Measurements from ENCODE around the gene PIH1D1. TPM values are rescaled to one million over a fixed set of nuclear protein-coding genes. Genes with fewer than 3 reads are reported as not detected.

Gene PIH1D1
- total RNA-seq, 1 donor from 2014 or later = 138 TPM

- H3K36me3 Mint-ChIP-seq (ENCODE audit: low read depth) = no peaks in the 10 kb centered on the region
- H3K27ac Mint-ChIP-seq = no peak overlapping the region
- H3K4me3 Mint-ChIP-seq (ENCODE audit: low read depth) = no peak overlapping the region
- H3K4me1 Mint-ChIP-seq (ENCODE audit: low read depth) = peaks cover 12% of the 10 kb centered on the region
- intact Hi-C loops (cut with micrococcal nuclease) = no loop called here
- no peak for DNase-seq (ENCODE audit: low spot score)
- no peaks in the 10 kb centered on the region for H3K9me3 Mint-ChIP-seq
- H3K27me3 Mint-ChIP-seq (ENCODE audit: low read depth) = peaks cover 80% of the 10 kb centered on the region
Measured at GRCh38 chr19:49434907-49435583, 16.6 kb downstream of the PIH1D1 start.

- Mint-ChIP-seq H3K27ac (no peak overlapping the region), H3K4me3 (ENCODE audit: low read depth) (no peak overlapping the region), H3K4me1 (ENCODE audit: low read depth) (peaks cover 18% of the 10 kb centered on the region), H3K9me3 (no peaks in the 10 kb centered on the region), H3K27me3 (ENCODE audit: low read depth) (peaks cover 76% of the 10 kb centered on the region), H3K36me3 (ENCODE audit: low read depth) (no peaks in the 10 kb centered on the region)
- intact Hi-C loops (cut with micrococcal nuclease) = no loop called here
- DNase-seq (ENCODE audit: low spot score) = no peak
Measured at GRCh38 chr19:49433240-49433901, 18.2 kb downstream of the PIH1D1 start.

- Mint-ChIP-seq H3K9me3 (no peaks in the 10 kb centered on the region), H3K4me3 (ENCODE audit: low read depth) (no peak overlapping the region), H3K27ac (no peak overlapping the region), H3K36me3 (ENCODE audit: low read depth) (no peaks in the 10 kb centered on the region), H3K4me1 (ENCODE audit: low read depth) (peaks cover 22% of the 10 kb centered on the region), H3K27me3 (ENCODE audit: low read depth) (peaks cover 73% of the 10 kb centered on the region)
- DNase-seq (ENCODE audit: low spot score) = no peak
- intact Hi-C loops (cut with micrococcal nuclease) = no loop called here
Measured at GRCh38 chr19:49432141-49433073, 19.2 kb downstream of the PIH1D1 start.

- Mint-ChIP-seq H3K27me3 (ENCODE audit: low read depth) (peaks cover 73% of the 10 kb centered on the region), H3K4me1 (ENCODE audit: low read depth) (peaks cover 29% of the 10 kb centered on the region), H3K27ac (no peak overlapping the region), H3K36me3 (ENCODE audit: low read depth) (no peaks in the 10 kb centered on the region), H3K9me3 (no peaks in the 10 kb centered on the region), H3K4me3 (ENCODE audit: low read depth) (no peak overlapping the region)
- no peak for DNase-seq (ENCODE audit: low spot score)
- intact Hi-C loops (cut with micrococcal nuclease) = no loop called here
Measured at GRCh38 chr19:49431330-49431749, 20.3 kb downstream of the PIH1D1 start.

- no peaks in the 10 kb centered on the region for H3K36me3 Mint-ChIP-seq (ENCODE audit: low read depth)
- H3K9me3 Mint-ChIP-seq = no peaks in the 10 kb centered on the region
- H3K27me3 Mint-ChIP-seq (ENCODE audit: low read depth) = peaks cover 73% of the 10 kb centered on the region
- intact Hi-C loops (cut with micrococcal nuclease) = no loop called here
- no peak overlapping the region for H3K4me3 Mint-ChIP-seq (ENCODE audit: low read depth)
- H3K4me1 Mint-ChIP-seq (ENCODE audit: low read depth) = peaks cover 25% of the 10 kb centered on the region
- DNase-seq (ENCODE audit: low spot score) = no peak
- no peak overlapping the region for H3K27ac Mint-ChIP-seq
Measured at GRCh38 chr19:49430678-49431329, 20.8 kb downstream of the PIH1D1 start.

- peaks cover 25% of the 10 kb centered on the region for H3K4me1 Mint-ChIP-seq (ENCODE audit: low read depth)
- no peaks in the 10 kb centered on the region for H3K36me3 Mint-ChIP-seq (ENCODE audit: low read depth)
- H3K4me3 Mint-ChIP-seq (ENCODE audit: low read depth) = no peak overlapping the region
- intact Hi-C loops (cut with micrococcal nuclease) = no loop called here
- H3K27me3 Mint-ChIP-seq (ENCODE audit: low read depth) = peaks cover 73% of the 10 kb centered on the region
- no peaks in the 10 kb centered on the region for H3K9me3 Mint-ChIP-seq
- no peak for DNase-seq (ENCODE audit: low spot score)
- no peak overlapping the region for H3K27ac Mint-ChIP-seq
Measured at GRCh38 chr19:49430172-49430677, 21.4 kb downstream of the PIH1D1 start.

- H3K4me1 Mint-ChIP-seq (ENCODE audit: low read depth) = peaks cover 28% of the 10 kb centered on the region
- H3K36me3 Mint-ChIP-seq (ENCODE audit: low read depth) = no peaks in the 10 kb centered on the region
- no peaks in the 10 kb centered on the region for H3K9me3 Mint-ChIP-seq
- intact Hi-C loops (cut with micrococcal nuclease) = no loop called here
- H3K4me3 Mint-ChIP-seq (ENCODE audit: low read depth) = no peak overlapping the region
- peaks cover 76% of the 10 kb centered on the region for H3K27me3 Mint-ChIP-seq (ENCODE audit: low read depth)
- no peak for DNase-seq (ENCODE audit: low spot score)
- no peak overlapping the region for H3K27ac Mint-ChIP-seq
Measured at GRCh38 chr19:49428547-49429451, 22.8 kb downstream of the PIH1D1 start.

- H3K27me3 Mint-ChIP-seq (ENCODE audit: low read depth) = peaks cover 75% of the 10 kb centered on the region
- intact Hi-C loops (cut with micrococcal nuclease) = no loop called here
- H3K27ac Mint-ChIP-seq = no peak overlapping the region
- no peak for DNase-seq (ENCODE audit: low spot score)
- peaks cover 31% of the 10 kb centered on the region for H3K4me1 Mint-ChIP-seq (ENCODE audit: low read depth)
- H3K4me3 Mint-ChIP-seq (ENCODE audit: low read depth) = peak overlapping the region; percentile 15
- H3K36me3 Mint-ChIP-seq (ENCODE audit: low read depth) = no peaks in the 10 kb centered on the region
- no peaks in the 10 kb centered on the region for H3K9me3 Mint-ChIP-seq
Measured at GRCh38 chr19:49427855-49428546, 23.6 kb downstream of the PIH1D1 start.

- peaks cover 35% of the 10 kb centered on the region for H3K4me1 Mint-ChIP-seq (ENCODE audit: low read depth)
Measured at GRCh38 chr19:49427339-49427738, 24.3 kb downstream of the PIH1D1 start.

GRCh38 chr19:49425922-49426592, 25.6 kb downstream of the PIH1D1 start:
- H3K27ac Mint-ChIP-seq = no peak overlapping the region
- H3K4me3 Mint-ChIP-seq (ENCODE audit: low read depth) = no peak overlapping the region
- no peak for DNase-seq (ENCODE audit: low spot score)
- peaks cover 81% of the 10 kb centered on the region for H3K27me3 Mint-ChIP-seq (ENCODE audit: low read depth)
- H3K36me3 Mint-ChIP-seq (ENCODE audit: low read depth) = no peaks in the 10 kb centered on the region
- intact Hi-C loops (cut with micrococcal nuclease) = no loop called here
- no peaks in the 10 kb centered on the region for H3K9me3 Mint-ChIP-seq
- H3K4me1 Mint-ChIP-seq (ENCODE audit: low read depth) = peaks cover 43% of the 10 kb centered on the region

More at GRCh38 chr19:49427339-49427738, 24.3 kb downstream of the PIH1D1 start:
- intact Hi-C loops (cut with micrococcal nuclease) = no loop called here
- H3K36me3 Mint-ChIP-seq (ENCODE audit: low read depth) = no peaks in the 10 kb centered on the region
- DNase-seq (ENCODE audit: low spot score) = no peak
- H3K9me3 Mint-ChIP-seq = no peaks in the 10 kb centered on the region
- H3K27ac Mint-ChIP-seq = no peak overlapping the region
- no peak overlapping the region for H3K4me3 Mint-ChIP-seq (ENCODE audit: low read depth)
- peaks cover 77% of the 10 kb centered on the region for H3K27me3 Mint-ChIP-seq (ENCODE audit: low read depth)

- Mint-ChIP-seq H3K9me3 (no peaks in the 10 kb centered on the region), H3K36me3 (ENCODE audit: low read depth) (no peaks in the 10 kb centered on the region), H3K4me1 (ENCODE audit: low read depth) (peaks cover 43% of the 10 kb centered on the region)
Measured at GRCh38 chr19:49425178-49425577, 26.4 kb downstream of the PIH1D1 start, which contains the start of gene GFY. Gene GFY (plus strand): TSS chr19:49425388. CDS start chr19:49426431, 1,043 bp downstream.

More at GRCh38 chr19:49425178-49425577, 26.4 kb downstream of the PIH1D1 start, which contains the start of gene GFY:
- peaks cover 83% of the 10 kb centered on the region for H3K27me3 Mint-ChIP-seq (ENCODE audit: low read depth)
- H3K27ac Mint-ChIP-seq = no peak within 1 kb of the TSS
- DNase-seq (ENCODE audit: low spot score) = no peak
- no peak within 1 kb of the TSS for H3K4me3 Mint-ChIP-seq (ENCODE audit: low read depth)
- intact Hi-C loops (cut with micrococcal nuclease) = no loop called here

All from activated T-helper 2 cell treated with anti-CD3 and anti-CD28 coated beads, Interferon-gamma antibody, Interleukin-2, Interleukin-4, amounts not matched to agents 10 μg/mL and 5 μg/mL and 100 μg/mL, durations not matched to agents 14 hours and 24 hours and 36 hours (primary cell).